Upper lobe of left lung (tissue), 4 donors: ENCODE measurements around the gene SAXO1.

Experiments
- CTCF ChIP-seq, 6 experiments: fragments of 450-650 bp in 4 of 6; fragments of 200-600 bp in 2 of 6; sonication (generic) in 2 of 6; IDR thresholded peaks; one replicate each; pipeline ENCODE4 v1.5.1; 2016 to 2019; ENCODE audit warnings: antibody characterized with exemption in 6 of 6
- POLR2A ChIP-seq, 4 donors: fragments of 450-650 bp; IDR thresholded peaks; one replicate each; pipeline ENCODE4 v1.5.1; 2016 to 2017; ENCODE audit warnings: antibody characterized with exemption in 4 of 4, mild to moderate bottlenecking in 2 of 4

- no peak for TF ChIP-seq POLR2A (IDR thresholded peaks at IDR 0.05)
- TF ChIP-seq CTCF (IDR thresholded peaks at IDR 0.05) = no peak
Measured at GRCh38 chr9:18976221-18976708, 56.7 kb downstream of the SAXO1 start.
